Cardiac fibroblast (primary cell): ENCODE results near the gene CDH13.

Experiments used
- DNase-seq, 2 donors: peaks; one replicate each; pipeline versions ENCODE4 v3.0.0 to v3.0.0-alpha.2; 2010; ENCODE audit warnings: low read depth in 2 of 2
- H3K4me3 ChIP-seq, 2 donors: replicated peaks in 1 of 2; 1 replicate in 1 of 2; 2 replicates in 1 of 2; pipeline ENCODE4 v1.5.1; 2011; ENCODE audit warnings: low read depth in 2 of 2, low read length in 2 of 2, mild to moderate bottlenecking in 2 of 2, moderate library complexity in 1 of 2
- TF ChIP-seq, protein P1 (sequence below): IDR thresholded peaks from one replicate; pipeline ENCODE4 v1.5.1; 2011; ENCODE audit warnings: low read depth, mild to moderate bottlenecking, low read length, inconsistent platforms

Gene CDH13

DNA sequence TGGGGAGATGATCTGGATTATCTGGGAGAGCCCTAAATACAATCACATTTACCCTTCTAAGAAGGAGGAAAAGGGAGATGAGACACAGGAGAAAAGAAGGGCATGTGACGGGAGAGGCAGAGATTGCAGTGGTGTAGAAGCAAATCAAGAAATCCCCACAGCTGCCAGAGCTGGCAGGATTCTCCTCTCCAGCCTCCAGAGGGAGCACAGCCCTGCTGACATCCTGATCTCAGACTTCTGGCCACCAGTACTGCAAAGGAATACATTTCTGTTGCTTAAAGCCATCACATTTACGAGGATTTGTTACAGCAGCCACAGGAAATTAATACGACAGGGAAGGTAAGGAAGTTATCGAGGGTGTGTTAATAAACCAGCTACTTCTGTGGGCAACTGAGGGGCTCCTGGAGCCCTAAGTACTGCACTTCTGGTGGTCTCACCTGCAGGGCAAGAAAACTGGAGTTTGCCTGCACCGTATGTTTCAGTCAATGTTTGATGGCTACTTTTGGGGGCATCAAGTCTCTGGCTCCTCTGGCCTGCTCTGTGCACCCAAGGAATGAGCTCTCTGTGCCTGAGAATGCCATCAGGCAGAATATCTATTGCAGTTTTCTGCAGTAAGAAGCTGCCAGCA lies 22.9 kb upstream of the CDH13 start:
- TF ChIP-seq, protein P1, sequence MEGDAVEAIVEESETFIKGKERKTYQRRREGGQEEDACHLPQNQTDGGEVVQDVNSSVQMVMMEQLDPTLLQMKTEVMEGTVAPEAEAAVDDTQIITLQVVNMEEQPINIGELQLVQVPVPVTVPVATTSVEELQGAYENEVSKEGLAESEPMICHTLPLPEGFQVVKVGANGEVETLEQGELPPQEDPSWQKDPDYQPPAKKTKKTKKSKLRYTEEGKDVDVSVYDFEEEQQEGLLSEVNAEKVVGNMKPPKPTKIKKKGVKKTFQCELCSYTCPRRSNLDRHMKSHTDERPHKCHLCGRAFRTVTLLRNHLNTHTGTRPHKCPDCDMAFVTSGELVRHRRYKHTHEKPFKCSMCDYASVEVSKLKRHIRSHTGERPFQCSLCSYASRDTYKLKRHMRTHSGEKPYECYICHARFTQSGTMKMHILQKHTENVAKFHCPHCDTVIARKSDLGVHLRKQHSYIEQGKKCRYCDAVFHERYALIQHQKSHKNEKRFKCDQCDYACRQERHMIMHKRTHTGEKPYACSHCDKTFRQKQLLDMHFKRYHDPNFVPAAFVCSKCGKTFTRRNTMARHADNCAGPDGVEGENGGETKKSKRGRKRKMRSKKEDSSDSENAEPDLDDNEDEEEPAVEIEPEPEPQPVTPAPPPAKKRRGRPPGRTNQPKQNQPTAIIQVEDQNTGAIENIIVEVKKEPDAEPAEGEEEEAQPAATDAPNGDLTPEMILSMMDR: peak; percentile 75
- H3K4me3 ChIP-seq: no peak overlapping the region
- DNase-seq: peak; percentile 72 to 78

DNA sequence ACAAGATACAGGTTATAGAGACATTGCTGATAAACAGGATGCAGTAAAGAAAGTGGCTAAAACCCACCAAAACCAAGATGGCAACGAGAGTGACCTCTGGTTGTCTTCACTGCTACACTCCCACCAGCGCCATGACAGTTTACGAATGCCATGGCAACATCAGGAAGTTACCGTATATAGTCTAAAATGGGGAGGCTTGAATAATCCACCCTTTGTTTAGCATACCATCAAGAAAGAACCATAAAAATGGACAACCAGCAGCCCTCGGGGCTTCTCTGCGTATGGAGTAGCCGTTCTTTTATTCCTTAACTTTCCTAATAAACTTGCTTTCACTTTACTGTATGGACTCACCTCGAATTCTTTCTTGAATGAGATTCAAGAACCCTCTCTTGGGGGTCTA lies 21.7 kb upstream of the CDH13 start:
- TF ChIP-seq, protein P1: no peak
- no peak for DNase-seq
- H3K4me3 ChIP-seq: no peak overlapping the region

DNA sequence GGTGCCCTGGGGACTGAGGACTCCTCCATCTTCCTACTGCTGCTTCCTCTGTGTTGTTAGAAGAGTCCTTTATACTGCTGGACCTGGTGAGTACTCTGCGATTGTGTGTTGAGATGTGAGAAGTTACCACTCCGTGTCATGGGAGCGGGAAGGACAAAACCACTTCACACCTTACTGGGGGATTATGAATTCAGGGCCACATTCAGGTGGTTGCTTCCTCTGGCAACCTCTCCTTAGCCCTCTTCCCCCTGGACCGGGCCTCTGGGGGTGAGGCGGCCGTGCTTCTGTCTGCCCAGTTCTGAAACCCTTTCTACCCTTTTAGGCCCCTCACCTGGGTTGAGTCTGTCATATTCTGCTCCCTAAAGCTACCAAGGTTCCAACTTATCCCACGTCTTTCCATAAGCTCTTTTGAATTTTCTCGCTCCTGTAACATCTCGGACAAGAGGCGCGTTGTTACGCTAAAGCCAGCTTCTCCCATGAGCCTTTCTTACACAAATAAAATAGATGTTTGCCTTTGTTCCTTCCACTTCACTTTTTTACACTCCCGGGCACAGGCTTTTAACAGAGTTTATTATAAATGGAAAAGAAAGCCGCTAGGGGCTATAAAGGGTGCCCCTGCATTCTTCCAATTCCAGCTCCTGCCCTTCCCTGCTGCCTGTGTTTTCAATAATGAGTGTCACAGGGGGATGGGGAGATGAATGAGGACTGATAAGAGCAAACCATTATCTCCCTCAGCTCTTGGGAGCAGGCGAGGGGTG lies 20.7 kb upstream of the CDH13 start:
- H3K4me3 ChIP-seq: no peak overlapping the region
- TF ChIP-seq, protein P1: no peak
- no peak for DNase-seq

DNA sequence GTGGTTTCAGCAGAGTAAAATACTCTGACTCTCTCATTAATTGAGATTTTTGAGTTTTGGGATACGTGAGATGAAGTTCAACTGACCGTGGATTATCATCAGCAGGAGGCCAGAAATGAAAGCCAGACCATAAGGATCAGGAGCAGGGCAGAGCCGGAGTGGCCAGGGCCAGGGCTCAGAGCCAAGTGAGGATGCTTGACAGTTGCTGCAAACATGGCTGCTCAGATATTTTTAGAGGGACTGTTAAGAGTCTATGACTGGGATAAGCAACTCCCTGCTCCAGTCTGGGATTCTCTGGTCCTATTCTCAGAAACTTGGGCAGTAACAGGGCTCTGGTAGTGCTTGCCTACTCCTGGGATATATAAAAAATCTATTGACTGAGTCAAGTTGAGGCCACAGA lies 17.6 kb upstream of the CDH13 start:
- no peak for DNase-seq
- TF ChIP-seq, protein P1: no peak
- no peak overlapping the region for H3K4me3 ChIP-seq

DNA sequence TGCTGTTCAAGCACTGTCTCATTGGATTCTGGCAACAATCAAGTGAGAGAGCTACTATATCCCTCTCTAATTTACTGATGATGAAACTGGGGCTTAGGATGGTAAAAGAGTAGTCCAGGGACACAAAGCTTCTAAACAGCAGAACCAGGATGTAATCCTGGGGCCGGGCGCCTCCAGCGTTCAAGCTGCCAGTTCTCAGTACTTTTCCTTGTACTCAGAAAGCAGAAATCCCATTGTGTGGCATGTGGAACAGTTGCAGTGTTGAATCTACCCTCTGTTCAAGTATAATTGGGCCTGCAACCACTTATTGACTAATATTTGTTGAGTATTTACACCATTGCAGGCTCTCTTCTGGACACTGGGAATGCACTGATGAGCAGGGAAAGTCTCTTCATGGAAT lies 14.5 kb upstream of the CDH13 start:
- TF ChIP-seq, protein P1: no peak
- H3K4me3 ChIP-seq: no peak overlapping the region
- DNase-seq: no peak

DNA sequence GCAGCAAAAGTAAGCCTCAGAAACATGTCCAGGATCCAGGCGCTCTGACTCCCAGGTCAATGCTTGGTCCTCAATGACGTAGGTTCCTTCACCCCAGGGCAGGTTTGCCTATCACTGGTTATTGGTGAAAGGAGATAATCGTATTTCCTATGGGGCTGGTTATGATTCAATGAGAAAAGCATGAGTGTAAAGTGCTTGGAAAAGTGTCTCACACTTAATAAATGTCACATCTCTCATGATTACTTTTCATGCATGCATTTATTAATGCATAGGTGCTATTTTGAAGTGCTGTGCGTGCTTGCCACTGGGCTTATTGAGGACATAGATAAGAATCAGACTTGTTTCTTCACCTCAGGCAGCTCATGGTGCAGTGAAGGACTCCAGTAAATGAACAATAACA lies 10.4 kb upstream of the CDH13 start:
- H3K4me3 ChIP-seq: no peak overlapping the region
- DNase-seq: no peak
- TF ChIP-seq, protein P1: no peak
